Neural crest cell (in vitro differentiated cells): ENCODE measurements around the gene AVP. TPM values are rescaled to one million over a fixed set of nuclear protein-coding genes. Genes with fewer than 3 reads are reported as not detected.
"Not testable (repeated sequence)": the region's sequence is repeated elsewhere in the genome, so short reads cannot be mapped to it uniquely, and the experiment has no call there.

Experiments used
- DNase-seq: peaks from one replicate; pipeline ENCODE4 v3.0.0; 2021; ENCODE audit warnings: low read depth, mixed read lengths, low spot score
- H3K27ac Mint-ChIP-seq: one replicate; pipeline ENCODE4 v1.8.0; 2021; ENCODE audit warnings: mild to moderate bottlenecking, mixed read lengths; ENCODE audit not compliant: unreplicated experiment
- H3K27me3 Mint-ChIP-seq: 2 replicates; pipeline ENCODE4 v1.8.0; 2021; ENCODE audit warnings: low read depth, mild to moderate bottlenecking, mixed read lengths
- H3K36me3 Mint-ChIP-seq: 2 replicates; pipeline ENCODE4 v1.8.0; 2021; ENCODE audit warnings: low read depth, mild to moderate bottlenecking, mixed read lengths
- H3K4me1 Mint-ChIP-seq: 2 replicates; pipeline ENCODE4 v1.8.0; 2021; ENCODE audit warnings: mixed read lengths
- H3K4me3 Mint-ChIP-seq: one replicate; pipeline ENCODE4 v1.8.0; 2021; ENCODE audit warnings: mild to moderate bottlenecking, mixed read lengths
- H3K9me3 Mint-ChIP-seq: 2 replicates; pipeline ENCODE4 v1.8.0; 2021; ENCODE audit warnings: mixed read lengths
- total RNA-seq: library from RNA; stranded (reverse); gene quantifications from 2 replicates; pipeline ENCODE4 v1.2.1, GENCODE V29; 2021
- TF ChIP-seq, protein P1 (sequence below): fragments of 200-600 bp; sonication (generic); conservative IDR thresholded peaks from 2 replicates; pipeline ENCODE4 v1.5.0; 2021; ENCODE audit warnings: antibody characterized with exemption, mild to moderate bottlenecking

AVP gene
- total RNA-seq, 1 donor from 2014 or later, result not detected

- H3K27me3 Mint-ChIP-seq, result no peaks in the 10 kb centered on the region
- no peaks in the 10 kb centered on the region for H3K4me1 Mint-ChIP-seq
- TF ChIP-seq, protein P1, sequence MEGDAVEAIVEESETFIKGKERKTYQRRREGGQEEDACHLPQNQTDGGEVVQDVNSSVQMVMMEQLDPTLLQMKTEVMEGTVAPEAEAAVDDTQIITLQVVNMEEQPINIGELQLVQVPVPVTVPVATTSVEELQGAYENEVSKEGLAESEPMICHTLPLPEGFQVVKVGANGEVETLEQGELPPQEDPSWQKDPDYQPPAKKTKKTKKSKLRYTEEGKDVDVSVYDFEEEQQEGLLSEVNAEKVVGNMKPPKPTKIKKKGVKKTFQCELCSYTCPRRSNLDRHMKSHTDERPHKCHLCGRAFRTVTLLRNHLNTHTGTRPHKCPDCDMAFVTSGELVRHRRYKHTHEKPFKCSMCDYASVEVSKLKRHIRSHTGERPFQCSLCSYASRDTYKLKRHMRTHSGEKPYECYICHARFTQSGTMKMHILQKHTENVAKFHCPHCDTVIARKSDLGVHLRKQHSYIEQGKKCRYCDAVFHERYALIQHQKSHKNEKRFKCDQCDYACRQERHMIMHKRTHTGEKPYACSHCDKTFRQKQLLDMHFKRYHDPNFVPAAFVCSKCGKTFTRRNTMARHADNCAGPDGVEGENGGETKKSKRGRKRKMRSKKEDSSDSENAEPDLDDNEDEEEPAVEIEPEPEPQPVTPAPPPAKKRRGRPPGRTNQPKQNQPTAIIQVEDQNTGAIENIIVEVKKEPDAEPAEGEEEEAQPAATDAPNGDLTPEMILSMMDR, result no peak
- DNase-seq, result no peak
- H3K4me3 Mint-ChIP-seq, result no peak overlapping the region
- H3K27ac Mint-ChIP-seq, result no peak overlapping the region
- peaks cover 13% of the 10 kb centered on the region for H3K36me3 Mint-ChIP-seq
- H3K9me3 Mint-ChIP-seq, result peaks cover 2% of the 10 kb centered on the region
These were observed 43.9 kb upstream of the AVP start for GRCh38 chr20:3128275-3128984.

- peaks cover 31% of the 10 kb centered on the region for H3K36me3 Mint-ChIP-seq
- no peaks in the 10 kb centered on the region for H3K27me3 Mint-ChIP-seq
- H3K27ac Mint-ChIP-seq, result no peak overlapping the region
- TF ChIP-seq, protein P1, result no peak
- no peak overlapping the region for H3K4me3 Mint-ChIP-seq
- H3K4me1 Mint-ChIP-seq, result no peaks in the 10 kb centered on the region
- DNase-seq, result no peak
- H3K9me3 Mint-ChIP-seq, result peaks cover 8% of the 10 kb centered on the region
These were observed 42.0 kb upstream of the AVP start for GRCh38 chr20:3126527-3126859.

DNA sequence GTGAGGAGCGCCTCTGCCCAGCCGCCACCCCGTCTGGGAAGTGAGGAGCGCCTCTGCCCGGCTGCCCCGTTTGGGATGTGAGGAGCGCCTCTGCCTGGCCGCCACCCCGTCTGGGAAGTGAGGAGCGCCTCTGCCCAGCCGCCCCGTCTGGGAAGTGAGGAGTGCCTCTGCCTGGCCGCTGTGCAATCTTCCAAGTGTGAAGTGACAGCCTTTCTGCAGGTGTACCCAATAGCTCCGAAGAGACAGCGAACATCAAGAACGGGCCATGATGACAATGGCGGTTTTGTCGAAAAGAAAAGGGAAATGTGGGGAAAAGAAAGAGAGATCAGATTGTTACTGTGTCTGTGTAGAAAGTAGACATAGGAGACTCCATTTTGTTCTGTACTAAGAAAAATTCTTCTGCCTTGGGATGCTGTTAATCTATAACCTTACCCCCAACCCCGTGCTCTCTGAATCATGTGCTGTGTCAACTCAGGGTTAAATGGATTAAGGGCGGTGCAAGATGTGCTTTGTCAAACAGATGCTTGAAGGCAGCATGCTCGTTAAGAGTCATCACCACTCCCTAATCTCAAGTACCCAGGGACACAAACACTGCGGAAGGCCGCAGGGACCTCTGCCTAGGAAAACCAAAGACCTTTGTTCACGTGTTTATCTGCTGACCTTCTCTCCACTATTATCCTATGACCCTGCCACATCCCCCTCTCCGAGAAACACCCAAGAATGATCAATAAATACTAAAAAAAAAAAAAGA is 41.4 kb upstream of the AVP start:
- peaks cover 33% of the 10 kb centered on the region for H3K36me3 Mint-ChIP-seq
- H3K27me3 Mint-ChIP-seq, H3K9me3 Mint-ChIP-seq, H3K27ac Mint-ChIP-seq, H3K4me3 Mint-ChIP-seq, H3K4me1 Mint-ChIP-seq, DNase-seq: not testable (repeated sequence)

DNA sequence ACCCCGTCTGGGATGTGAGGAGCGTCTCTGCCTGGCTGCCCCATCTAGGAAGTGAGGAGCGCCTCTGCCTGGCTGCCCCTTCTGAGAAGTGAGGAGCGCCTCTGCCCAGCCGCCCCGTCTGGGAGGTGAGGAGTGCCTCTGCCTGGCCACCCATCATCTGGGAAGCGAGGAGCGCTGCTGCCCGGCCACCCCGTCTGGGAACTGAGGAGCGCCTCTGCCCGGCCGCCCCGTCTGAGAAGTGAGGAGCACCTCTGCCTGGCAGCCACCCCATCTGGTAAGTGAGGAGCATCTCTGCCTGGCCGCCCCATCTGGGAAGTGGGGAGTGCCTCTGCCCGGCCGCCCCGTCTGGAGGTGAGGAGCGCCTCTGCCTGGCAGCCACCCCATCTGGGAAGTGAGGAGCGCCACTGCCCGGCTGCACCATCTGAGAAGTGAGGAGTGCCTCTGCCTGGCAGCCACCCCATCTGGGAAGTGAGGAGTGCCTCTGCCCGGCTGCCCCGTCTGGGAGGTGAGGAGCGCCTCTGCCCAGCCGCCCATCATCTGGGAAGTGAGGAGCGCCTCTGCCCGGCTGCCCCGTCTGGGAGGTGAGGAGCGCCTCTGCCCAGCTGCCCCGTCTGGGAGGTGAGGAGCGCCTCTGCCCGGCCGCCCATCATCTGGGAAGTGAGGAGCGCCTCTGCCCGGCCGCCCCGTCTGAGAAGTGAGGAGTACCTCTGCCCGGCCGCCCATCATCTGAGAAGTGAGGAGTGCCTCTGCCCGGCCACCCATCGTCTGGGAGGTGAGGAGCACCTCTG is 40.4 kb upstream of the AVP start:
- DNase-seq, result not testable (repeated sequence)

DNA sequence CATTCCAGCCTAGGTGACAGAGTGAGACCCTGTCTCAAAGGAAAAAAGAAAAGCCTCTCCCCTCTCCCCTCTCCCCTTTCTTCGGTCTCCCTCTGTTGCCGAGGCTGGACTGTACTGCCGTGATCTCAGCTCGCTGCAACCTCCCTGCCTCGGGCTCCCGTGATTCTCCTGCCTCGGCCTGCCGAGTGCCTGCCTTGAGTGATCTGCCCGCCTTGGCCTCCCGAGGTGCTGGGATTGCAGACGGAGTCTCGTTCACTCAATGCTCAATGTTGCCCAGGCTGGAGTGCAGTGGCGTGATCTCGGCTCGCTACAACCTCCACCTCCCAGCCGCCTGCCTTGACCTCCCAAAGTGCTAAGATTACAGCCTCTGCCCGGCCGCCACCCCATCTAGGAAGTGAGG is 39.6 kb upstream of the AVP start:
- not testable (repeated sequence) for H3K9me3 Mint-ChIP-seq, H3K27ac Mint-ChIP-seq, H3K27me3 Mint-ChIP-seq, DNase-seq, H3K4me3 Mint-ChIP-seq, H3K4me1 Mint-ChIP-seq
- peaks cover 38% of the 10 kb centered on the region for H3K36me3 Mint-ChIP-seq

More for the DNA sequence above, 40.4 kb upstream of the AVP start:
- H3K4me3 Mint-ChIP-seq, H3K27me3 Mint-ChIP-seq, H3K27ac Mint-ChIP-seq, H3K4me1 Mint-ChIP-seq, H3K9me3 Mint-ChIP-seq: not testable (repeated sequence)
- peaks cover 38% of the 10 kb centered on the region for H3K36me3 Mint-ChIP-seq

DNA sequence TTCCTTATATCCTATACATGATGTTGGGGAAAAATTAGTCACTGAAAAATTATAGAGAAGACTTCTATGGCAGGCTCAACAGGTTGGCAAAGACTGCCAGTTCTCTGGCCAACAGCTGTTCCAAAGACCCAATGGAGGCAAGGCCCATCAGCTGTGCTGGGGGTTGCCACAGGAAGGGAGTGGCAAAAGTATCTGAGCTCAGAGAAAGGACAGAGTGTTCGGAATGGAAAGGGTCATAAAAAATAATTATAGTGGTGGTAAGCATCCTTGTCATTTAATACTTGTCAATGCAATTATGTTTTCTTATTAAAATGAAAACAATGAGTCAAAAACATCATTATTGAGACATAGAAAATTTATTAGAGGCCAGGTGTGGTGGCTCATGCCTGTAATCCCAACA is 39.0 kb upstream of the AVP start:
- peaks cover 35% of the 10 kb centered on the region for H3K36me3 Mint-ChIP-seq
- no peak for DNase-seq
- no peaks in the 10 kb centered on the region for H3K4me1 Mint-ChIP-seq
- no peak overlapping the region for H3K27ac Mint-ChIP-seq
- TF ChIP-seq, protein P1, result no peak
- H3K4me3 Mint-ChIP-seq, result no peak overlapping the region
- no peaks in the 10 kb centered on the region for H3K27me3 Mint-ChIP-seq
- peaks cover 8% of the 10 kb centered on the region for H3K9me3 Mint-ChIP-seq
